Hepatocyte (in vitro differentiated cells): Measurements from ENCODE around the gene STXBP6.

Experiments
- EZH2 ChIP-seq: fragments of 200-600 bp; sonication (generic); IDR thresholded peaks from 2 replicates; pipeline ENCODE4 v1.6.1; 2016; ENCODE audit warnings: antibody characterized with exemption, mild to moderate bottlenecking, borderline replicate concordance
- EZH2phosphoT487 ChIP-seq: fragments of 200-600 bp; sonication (generic); IDR thresholded peaks from one replicate; pipeline ENCODE4 v1.6.1; 2018; ENCODE audit warnings: antibody characterized with exemption, mild to moderate bottlenecking, low read depth, moderate library complexity; ENCODE audit not compliant: unreplicated experiment, severe bottlenecking
- TF ChIP-seq, protein P1 (sequence below): fragments of 200-600 bp; sonication (generic); IDR thresholded peaks from 2 replicates; pipeline ENCODE4 v1.5.1; 2016; ENCODE audit warnings: antibody characterized with exemption, mild to moderate bottlenecking; ENCODE audit not compliant: poor library complexity

DNA sequence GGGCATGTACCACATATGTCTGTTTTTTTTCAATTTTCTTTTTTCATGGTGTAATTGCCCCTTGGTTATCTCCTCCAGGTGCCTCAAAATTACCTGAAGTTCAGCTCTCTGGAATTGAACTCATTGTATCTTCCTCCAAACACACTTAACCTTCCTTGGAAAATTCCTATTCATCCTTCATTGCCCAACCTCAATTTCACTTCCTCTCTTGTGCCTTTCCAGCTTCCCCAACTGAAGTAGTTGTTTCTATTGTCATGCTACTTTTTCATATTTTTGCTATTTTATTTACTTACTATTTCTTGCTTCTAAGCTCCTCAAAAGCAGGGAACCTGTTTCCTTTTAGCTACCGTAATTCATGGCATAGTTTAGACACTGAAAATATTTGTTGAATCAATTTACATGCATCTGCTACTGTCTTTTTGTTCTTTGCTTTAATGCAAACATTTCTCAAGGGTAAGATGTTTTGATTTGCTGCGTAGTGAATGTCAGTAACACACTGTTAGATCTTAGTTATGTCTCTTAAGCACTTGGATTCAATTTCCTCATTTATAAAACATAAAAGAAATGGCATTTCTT, 37.0 kb upstream of the STXBP6 start:
- TF ChIP-seq, protein P1, sequence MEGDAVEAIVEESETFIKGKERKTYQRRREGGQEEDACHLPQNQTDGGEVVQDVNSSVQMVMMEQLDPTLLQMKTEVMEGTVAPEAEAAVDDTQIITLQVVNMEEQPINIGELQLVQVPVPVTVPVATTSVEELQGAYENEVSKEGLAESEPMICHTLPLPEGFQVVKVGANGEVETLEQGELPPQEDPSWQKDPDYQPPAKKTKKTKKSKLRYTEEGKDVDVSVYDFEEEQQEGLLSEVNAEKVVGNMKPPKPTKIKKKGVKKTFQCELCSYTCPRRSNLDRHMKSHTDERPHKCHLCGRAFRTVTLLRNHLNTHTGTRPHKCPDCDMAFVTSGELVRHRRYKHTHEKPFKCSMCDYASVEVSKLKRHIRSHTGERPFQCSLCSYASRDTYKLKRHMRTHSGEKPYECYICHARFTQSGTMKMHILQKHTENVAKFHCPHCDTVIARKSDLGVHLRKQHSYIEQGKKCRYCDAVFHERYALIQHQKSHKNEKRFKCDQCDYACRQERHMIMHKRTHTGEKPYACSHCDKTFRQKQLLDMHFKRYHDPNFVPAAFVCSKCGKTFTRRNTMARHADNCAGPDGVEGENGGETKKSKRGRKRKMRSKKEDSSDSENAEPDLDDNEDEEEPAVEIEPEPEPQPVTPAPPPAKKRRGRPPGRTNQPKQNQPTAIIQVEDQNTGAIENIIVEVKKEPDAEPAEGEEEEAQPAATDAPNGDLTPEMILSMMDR, result no peak
- TF ChIP-seq EZH2 (no peak), EZH2phosphoT487 (no peak)
